Retinal pigment epithelial cell (primary cell): ENCODE data around the gene CXXC5.

Source experiments
- DNase-seq: peaks from one replicate; pipeline ENCODE4 v3.0.0-alpha.2; 2010; ENCODE audit warnings: low read depth
- H3K4me3 ChIP-seq: 2 replicates; pipeline ENCODE4 v1.5.1; 2011; ENCODE audit warnings: mild to moderate bottlenecking, low read length, control low read depth, moderate library complexity
- CTCF ChIP-seq: conservative IDR thresholded peaks from 2 replicates; pipeline ENCODE4 v1.5.1; 2011; ENCODE audit warnings: low read depth, low read length, control low read depth, inconsistent platforms

CXXC5 gene

GRCh38 chr5:139630855-139631254, 17.3 kb upstream of the CXXC5 start:
- no peak for TF ChIP-seq CTCF
- no peak overlapping the region for H3K4me3 ChIP-seq
- DNase-seq, result no peak

GRCh38 chr5:139631520-139632165, 16.5 kb upstream of the CXXC5 start:
- no peak for DNase-seq
- no peak overlapping the region for H3K4me3 ChIP-seq
- TF ChIP-seq CTCF, result no peak

- peak; percentile 98 for TF ChIP-seq CTCF
- H3K4me3 ChIP-seq, result no peak overlapping the region
- no peak for DNase-seq
Measured at GRCh38 chr5:139633295-139634027, 14.7 kb upstream of the CXXC5 start.

GRCh38 chr5:139634028-139634325, 14.2 kb upstream of the CXXC5 start:
- H3K4me3 ChIP-seq, result no peak overlapping the region
- no peak for DNase-seq
- no peak for TF ChIP-seq CTCF

- DNase-seq, result no peak
- H3K4me3 ChIP-seq, result no peak overlapping the region
- no peak for TF ChIP-seq CTCF
Measured at GRCh38 chr5:139634541-139634940, 13.6 kb upstream of the CXXC5 start.

DNA sequence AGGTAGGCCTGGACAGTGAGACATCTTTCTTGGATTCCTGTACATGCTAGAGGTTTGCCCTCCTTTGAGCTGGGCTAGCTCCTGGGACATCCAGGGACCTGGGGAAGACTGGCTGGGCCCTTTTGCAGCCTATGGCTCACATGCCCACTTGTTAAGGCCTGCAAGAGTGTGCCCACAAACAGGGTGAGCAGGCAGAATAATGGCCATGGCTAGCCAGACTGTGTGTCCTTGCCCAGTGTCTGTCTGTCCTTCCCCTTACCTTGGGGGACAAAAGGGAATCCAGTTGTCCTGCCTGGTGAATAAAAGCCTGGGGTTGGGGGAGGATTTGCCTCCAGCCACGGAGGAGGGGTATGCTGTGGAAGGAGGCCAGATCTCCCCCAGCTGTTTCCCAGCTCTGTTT, 13.0 kb upstream of the CXXC5 start:
- no peak overlapping the region for H3K4me3 ChIP-seq
- TF ChIP-seq CTCF, result no peak
- DNase-seq, result no peak

- no peak overlapping the region for H3K4me3 ChIP-seq
- DNase-seq, result peak; percentile 72
- TF ChIP-seq CTCF, result peak; percentile 73
Measured at GRCh38 chr5:139635606-139636206, 12.4 kb upstream of the CXXC5 start.
